SK-N-SH (cell line): ENCODE results near the gene HERC3. TPM values are rescaled to one million over a fixed set of nuclear protein-coding genes. Genes with fewer than 3 reads are reported as not detected.

Experiments used
- CTCF ChIA-PET: fragments of 300-600, 350-600 bp; formaldehyde crosslinking; extraction: SDS; loops from one replicate; lab custom pipeline; 2021; lab: Yijun Ruan, JAX
- POLR2A ChIA-PET: fragments of 350-600 bp; sonication (Branson Sonifier 250); formaldehyde crosslinking; extraction: SDS; loops from one replicate; lab custom pipeline; 2020; ENCODE audit warnings: antibody characterized with exemption, inconsistent platforms; lab: Yijun Ruan, JAX
- DNase-seq: peaks from one replicate; pipeline ENCODE4 v3.0.0; 2012
- H2AFZ ChIP-seq: fragments of 200-600 bp; sonication (generic); 2 replicates; pipeline ENCODE4 v1.8.1; 2016; ENCODE audit warnings: antibody characterized with exemption, mild to moderate bottlenecking, low read depth
- H3F3A ChIP-seq: fragments of 200-600 bp; sonication (generic); replicated peaks from 2 replicates; pipeline ENCODE3; 2016; ENCODE audit warnings: antibody characterized with exemption, mild to moderate bottlenecking; ENCODE audit not compliant: insufficient read depth
- H3K27ac ChIP-seq, 2 experiments: fragments of 200-500 bp in 1 of 2; fragments of 200-600 bp in 1 of 2; sonication (Bioruptor generic) in 1 of 2; sonication (generic), shearing (Covaris generic) in 1 of 2; 2 replicates each; pipeline versions ENCODE4 v1.5.1 to v1.6.1; 2014 to 2016; ENCODE audit warnings: low read depth in 2 of 2, inconsistent platforms in 1 of 2, low read length in 1 of 2, mild to moderate bottlenecking in 1 of 2, mixed read lengths in 1 of 2
- H3K27me3 ChIP-seq: fragments of 200-600 bp; sonication (generic), shearing (Covaris generic); 2 replicates; pipeline ENCODE4 v1.6.1; 2016; ENCODE audit warnings: mixed run types; ENCODE audit not compliant: insufficient read depth
- H3K36me3 ChIP-seq, 2 experiments: fragments of 200-500 bp in 1 of 2; fragments of 200-600 bp in 1 of 2; sonication (Bioruptor generic) in 1 of 2; sonication (generic) in 1 of 2; replicated peaks in 1 of 2; 2 replicates each; pipeline versions ENCODE3 to v1.5.1; 2014 to 2016; ENCODE audit warnings: low read length in 1 of 2, mild to moderate bottlenecking in 1 of 2; ENCODE audit not compliant: insufficient read depth in 2 of 2, control insufficient read depth in 1 of 2
- H3K4me1 ChIP-seq, 2 experiments: fragments of 200-500 bp in 1 of 2; fragments of 200-600 bp in 1 of 2; sonication (Bioruptor generic) in 1 of 2; sonication (generic), shearing (Covaris generic) in 1 of 2; 2 replicates each; pipeline versions ENCODE4 v1.5.1 to v1.6.1; 2014 to 2016; ENCODE audit warnings: low read depth in 1 of 2, low read length in 1 of 2, mixed run types in 1 of 2; ENCODE audit not compliant: insufficient read depth in 2 of 2, control insufficient read depth in 1 of 2
- H3K4me2 ChIP-seq: fragments of 200-600 bp; sonication (generic), shearing (Covaris generic); 2 replicates; pipeline ENCODE4 v1.6.1; 2017; ENCODE audit warnings: mixed run types
- H3K4me3 ChIP-seq, 2 experiments: fragments of 200-500 bp in 1 of 2; fragments of 200-600 bp in 1 of 2; sonication (Bioruptor generic) in 1 of 2; sonication (generic), shearing (Covaris generic) in 1 of 2; 2 replicates each; pipeline versions ENCODE4 v1.5.1 to v1.8.1; 2014 to 2016; ENCODE audit warnings: low read depth in 2 of 2, inconsistent platforms in 1 of 2, low read length in 1 of 2, mild to moderate bottlenecking in 1 of 2, mixed read lengths in 1 of 2, moderate library complexity in 1 of 2
- H3K79me2 ChIP-seq: fragments of 200-600 bp; sonication (generic); 2 replicates; pipeline ENCODE4 v1.8.1; 2017; ENCODE audit warnings: mild to moderate bottlenecking; ENCODE audit not compliant: insufficient read depth
- H3K9ac ChIP-seq: fragments of 200-600 bp; sonication (generic); 2 replicates; pipeline ENCODE4 v1.6.1; 2017; ENCODE audit warnings: mixed run types
- H3K9me2 ChIP-seq: fragments of 200-600 bp; sonication (generic); 2 replicates; pipeline ENCODE4 v1.6.1; 2017; ENCODE audit warnings: mixed run types
- H3K9me3 ChIP-seq: fragments of 200-600 bp; sonication (generic); 2 replicates; pipeline ENCODE4 v1.6.1; 2017; ENCODE audit warnings: mixed run types, mild to moderate bottlenecking, moderate library complexity
- H4K20me1 ChIP-seq: fragments of 200-600 bp; sonication (generic); 2 replicates; pipeline ENCODE4 v1.6.1; 2017; ENCODE audit warnings: mild to moderate bottlenecking, mixed run types; ENCODE audit not compliant: insufficient read depth
- CHD2 ChIP-seq: fragments of 150-350 bp; IDR thresholded peaks from 2 replicates; pipeline ENCODE4 v1.6.1; 2018; ENCODE audit warnings: low read length; ENCODE audit not compliant: partially characterized antibody
- FOSL2 ChIP-seq: IDR thresholded peaks from 2 replicates; pipeline ENCODE4 v1.4.0; 2012; ENCODE audit warnings: low read depth, mild to moderate bottlenecking, moderate library complexity, borderline replicate concordance
- FOXJ3 ChIP-seq: sonication (generic); formaldehyde crosslinking; IDR thresholded peaks from 2 replicates; pipeline ENCODE4 v1.5.1; 2020; ENCODE audit warnings: mild to moderate bottlenecking, missing genetic modification reagents
- FOXM1 ChIP-seq: IDR thresholded peaks from 2 replicates; pipeline ENCODE4 v1.4.0; 2012; ENCODE audit warnings: low read depth, mild to moderate bottlenecking
- MXI1 ChIP-seq: IDR thresholded peaks from 2 replicates; pipeline ENCODE4 v1.6.1; 2012; ENCODE audit warnings: mild to moderate bottlenecking, low read depth, low read length, improper control_type of control experiment
- NRF1 ChIP-seq: IDR thresholded peaks from 2 replicates; pipeline ENCODE4 v1.6.1; 2012; ENCODE audit warnings: low read depth, mild to moderate bottlenecking, low read length
- RAD21 ChIP-seq: IDR thresholded peaks from 2 replicates; pipeline ENCODE4 v1.6.1; 2012; ENCODE audit warnings: mild to moderate bottlenecking, low read length
- TAF1 ChIP-seq: IDR thresholded peaks from 2 replicates; pipeline ENCODE4 v1.6.1; 2012; ENCODE audit warnings: low read depth, mild to moderate bottlenecking, low read length, moderate library complexity, borderline replicate concordance
- TEAD4 ChIP-seq: IDR thresholded peaks from 2 replicates; pipeline ENCODE4 v1.4.0; 2012; ENCODE audit warnings: mild to moderate bottlenecking, borderline replicate concordance; ENCODE audit not compliant: insufficient read depth
- YY1 ChIP-seq: IDR thresholded peaks from 2 replicates; pipeline ENCODE4 v1.4.0; 2012; ENCODE audit warnings: low read depth, mild to moderate bottlenecking
- WGBS: methylation state at CpG from one replicate; pipeline ENCODE4 v1.1.6; 2017; ENCODE audit warnings: low lambda C conversion rate; 5-methylcytosine and 5-hydroxymethylcytosine counted together
- polyA plus RNA-seq, 3 experiments: library from polyadenylated mRNA; depleted of rRNA; stranded (reverse); fragments of >200 nt; gene quantifications; 2 replicates each; pipeline ENCODE4 v1.2.3, GENCODE V29; 2012
- TF ChIP-seq, protein P1 (sequence below): IDR thresholded peaks from 2 replicates; pipeline ENCODE4 v1.4.0; 2012; ENCODE audit warnings: low read depth, borderline replicate concordance
- TF ChIP-seq, protein P2 (sequence below): fragments of 150-350 bp; IDR thresholded peaks from 2 replicates; pipeline ENCODE4 v1.6.1; 2016; ENCODE audit warnings: mild to moderate bottlenecking, low read depth, low read length
- TF ChIP-seq, protein P3 (sequence below): IDR thresholded peaks from 2 replicates; pipeline ENCODE4 v1.4.0; 2012; ENCODE audit warnings: low read depth

The HERC3 gene
- polyA plus RNA-seq, 1 of the 3 experiments (the other 2 are of a cell fraction): 4.6 TPM

DNA sequence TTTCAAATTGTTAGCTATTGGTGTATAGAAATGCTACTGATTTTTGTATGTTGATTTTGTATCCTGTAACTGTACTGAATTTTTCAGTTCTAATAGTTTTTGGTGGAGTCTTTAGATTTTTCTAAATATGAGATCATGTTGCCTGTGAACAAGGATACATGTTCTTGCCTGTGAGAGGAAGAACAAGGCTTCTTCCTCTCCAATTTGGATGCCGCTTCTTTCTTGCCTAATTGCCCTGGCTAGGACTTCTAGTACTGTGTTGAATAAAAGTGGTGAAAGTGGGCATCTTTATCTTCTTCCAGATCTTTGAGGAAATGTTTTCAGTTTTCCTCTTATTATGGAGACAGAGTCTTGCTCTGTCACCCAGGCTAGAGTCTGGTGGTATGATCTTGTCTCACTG lies 121.5 kb downstream of the HERC3 start (continued):
- TF ChIP-seq, protein P1, sequence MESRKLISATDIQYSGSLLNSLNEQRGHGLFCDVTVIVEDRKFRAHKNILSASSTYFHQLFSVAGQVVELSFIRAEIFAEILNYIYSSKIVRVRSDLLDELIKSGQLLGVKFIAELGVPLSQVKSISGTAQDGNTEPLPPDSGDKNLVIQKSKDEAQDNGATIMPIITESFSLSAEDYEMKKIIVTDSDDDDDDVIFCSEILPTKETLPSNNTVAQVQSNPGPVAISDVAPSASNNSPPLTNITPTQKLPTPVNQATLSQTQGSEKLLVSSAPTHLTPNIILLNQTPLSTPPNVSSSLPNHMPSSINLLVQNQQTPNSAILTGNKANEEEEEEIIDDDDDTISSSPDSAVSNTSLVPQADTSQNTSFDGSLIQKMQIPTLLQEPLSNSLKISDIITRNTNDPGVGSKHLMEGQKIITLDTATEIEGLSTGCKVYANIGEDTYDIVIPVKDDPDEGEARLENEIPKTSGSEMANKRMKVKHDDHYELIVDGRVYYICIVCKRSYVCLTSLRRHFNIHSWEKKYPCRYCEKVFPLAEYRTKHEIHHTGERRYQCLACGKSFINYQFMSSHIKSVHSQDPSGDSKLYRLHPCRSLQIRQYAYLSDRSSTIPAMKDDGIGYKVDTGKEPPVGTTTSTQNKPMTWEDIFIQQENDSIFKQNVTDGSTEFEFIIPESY: no peak
- no peak for TF ChIP-seq FOXM1

DNA sequence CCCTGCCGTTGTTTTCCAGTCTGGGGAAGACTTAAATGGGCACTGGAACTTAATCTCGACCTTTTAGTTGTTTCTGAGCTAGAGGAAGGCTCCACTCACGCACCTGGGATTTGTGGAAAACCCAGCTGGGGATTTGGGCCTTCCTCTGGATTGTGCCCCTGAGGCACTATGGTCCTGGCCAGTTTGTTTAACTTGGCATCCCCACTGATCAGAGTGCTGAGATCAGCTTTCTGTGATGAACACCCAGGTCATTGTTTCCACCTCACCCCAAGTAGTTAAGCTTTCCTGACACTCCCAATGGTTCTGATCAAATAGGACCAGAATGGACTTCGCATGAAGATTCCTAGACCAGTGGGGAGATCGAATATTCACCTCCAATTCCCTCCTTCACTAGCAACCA lies 125.8 kb downstream of the HERC3 start:
- H2AFZ ChIP-seq: no peak overlapping the region
- ChIA-PET CTCF (no interaction called here), POLR2A (no interaction called here)
- DNase-seq: no peak
- H3K9me3 ChIP-seq: peaks cover 9% of the 10 kb centered on the region; the same call in 1 of the 2 replicates
- 0 out of 2 replicates have a peak, but pooled peaks cover 3% of the 10 kb centered on the region for H3K9me2 ChIP-seq
- no peak overlapping the region for H3K4me2 ChIP-seq
- no peaks in the 10 kb centered on the region for H3K79me2 ChIP-seq
- no peaks in the 10 kb centered on the region for H3K27me3 ChIP-seq
- no peaks in the 10 kb centered on the region for H3F3A ChIP-seq
- no peak overlapping the region for H3K9ac ChIP-seq
- H3K36me3 ChIP-seq: peaks cover 0 to 37% of the 10 kb centered on the region in 2 experiments
- no peak overlapping the region for H3K27ac ChIP-seq
- no peak overlapping the region for H3K4me3 ChIP-seq
- no peaks in the 10 kb centered on the region for H3K4me1 ChIP-seq
- 78% methylated on average over 5 of the region's 5 CpGs for WGBS
- TF ChIP-seq TAF1 (no peak), FOXM1 (no peak), FOXJ3 (CRISPR knock-in tag) (no peak), FOSL2 (no peak), YY1 (no peak)
- TF ChIP-seq, protein P2, sequence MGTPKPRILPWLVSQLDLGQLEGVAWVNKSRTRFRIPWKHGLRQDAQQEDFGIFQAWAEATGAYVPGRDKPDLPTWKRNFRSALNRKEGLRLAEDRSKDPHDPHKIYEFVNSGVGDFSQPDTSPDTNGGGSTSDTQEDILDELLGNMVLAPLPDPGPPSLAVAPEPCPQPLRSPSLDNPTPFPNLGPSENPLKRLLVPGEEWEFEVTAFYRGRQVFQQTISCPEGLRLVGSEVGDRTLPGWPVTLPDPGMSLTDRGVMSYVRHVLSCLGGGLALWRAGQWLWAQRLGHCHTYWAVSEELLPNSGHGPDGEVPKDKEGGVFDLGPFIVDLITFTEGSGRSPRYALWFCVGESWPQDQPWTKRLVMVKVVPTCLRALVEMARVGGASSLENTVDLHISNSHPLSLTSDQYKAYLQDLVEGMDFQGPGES: no peak
- TF ChIP-seq, protein P3, sequence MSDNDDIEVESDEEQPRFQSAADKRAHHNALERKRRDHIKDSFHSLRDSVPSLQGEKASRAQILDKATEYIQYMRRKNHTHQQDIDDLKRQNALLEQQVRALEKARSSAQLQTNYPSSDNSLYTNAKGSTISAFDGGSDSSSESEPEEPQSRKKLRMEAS: no peak
- TF ChIP-seq, all 33 proteins: peak for 0
- no peaks in the 10 kb centered on the region for H4K20me1 ChIP-seq

DNA sequence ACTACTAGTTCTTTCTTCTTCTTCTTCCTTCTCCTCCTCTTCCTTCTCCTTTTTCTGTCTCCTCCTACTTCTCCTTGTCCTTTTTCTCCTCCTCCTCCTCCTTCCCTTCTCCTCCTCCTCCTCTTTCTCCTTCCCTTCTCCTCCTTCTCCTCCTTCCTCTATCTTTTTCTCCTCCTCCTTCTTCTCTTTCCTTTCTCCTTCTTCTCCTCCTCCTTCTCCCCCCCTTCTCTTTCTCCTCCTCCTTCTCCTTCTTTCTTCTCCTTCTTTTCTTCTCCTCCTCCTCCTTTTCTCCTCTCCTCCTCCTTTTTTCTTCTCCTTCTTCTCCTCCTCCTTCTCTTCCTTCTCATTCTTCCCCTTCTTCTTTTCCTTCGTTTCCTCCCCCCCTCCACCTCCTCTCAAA lies 127.1 kb downstream of the HERC3 start:
- H3K4me3 ChIP-seq: no peak overlapping the region
- H3K27ac ChIP-seq: no peak overlapping the region
- no peaks in the 10 kb centered on the region for H4K20me1 ChIP-seq
- H3K9me2 ChIP-seq: 0 out of 2 replicates have a peak, but pooled peaks cover 3% of the 10 kb centered on the region
- CTCF ChIA-PET: no interaction called here
- no peak overlapping the region for H3K9ac ChIP-seq
- DNase-seq: no peak
- no peaks in the 10 kb centered on the region for H3F3A ChIP-seq
- peaks cover 0 to 37% of the 10 kb centered on the region in 2 experiments for H3K36me3 ChIP-seq
- H3K27me3 ChIP-seq: no peaks in the 10 kb centered on the region
- H3K4me1 ChIP-seq: no peaks in the 10 kb centered on the region
- H3K4me2 ChIP-seq: no peak overlapping the region
- H3K9me3 ChIP-seq: peaks cover 9% of the 10 kb centered on the region; the same call in 1 of the 2 replicates
- no peaks in the 10 kb centered on the region for H3K79me2 ChIP-seq
- WGBS: 84% methylated on average over 1 of the region's 1 CpG
- TF ChIP-seq, protein P3: no peak
- no peak for TF ChIP-seq MXI1
- no peak for TF ChIP-seq RAD21
- TF ChIP-seq CHD2: no peak
- TF ChIP-seq TAF1: no peak
- TF ChIP-seq TEAD4: no peak
- TF ChIP-seq NRF1: no peak
- POLR2A ChIA-PET: no interaction called here
- no peak overlapping the region for H2AFZ ChIP-seq
